Thoracic aorta (tissue), 2 donors: Measurements from ENCODE around the gene TTC7B. TPM values are rescaled to one million over a fixed set of nuclear protein-coding genes. Genes with fewer than 3 reads are reported as not detected.

Source experiments
- ATAC-seq: fragments of 150-250 bp; one replicate; pipeline ENCODE4 v1.8.0; 2017; ENCODE audit warnings: low read depth; ENCODE audit not compliant: insufficient number of reproducible peaks, low FRiP score
- DNase-seq: peaks from one replicate; pipeline ENCODE4 v3.0.0-alpha.2; 2020; ENCODE audit warnings: low spot score
- H3K27ac ChIP-seq, 2 donors: fragments of 200-600 bp; sonication (generic); 1 replicate in 1 of 2; 2 replicates in 1 of 2; pipeline ENCODE4 v1.5.1; 2016; ENCODE audit warnings: mild to moderate bottlenecking in 2 of 2, moderate library complexity in 2 of 2
- H3K27me3 ChIP-seq: fragments of 200-600 bp; sonication (generic); replicated peaks from 2 replicates; pipeline ENCODE4 v1.6.0; 2016; ENCODE audit warnings: mild to moderate bottlenecking; ENCODE audit not compliant: insufficient read depth
- H3K36me3 ChIP-seq: fragments of 200-600 bp; sonication (generic); one replicate; pipeline ENCODE4 v1.5.1; 2016
- H3K4me1 ChIP-seq, 2 donors: fragments of 200-600 bp; sonication (generic); 1 replicate in 1 of 2; 2 replicates in 1 of 2; pipeline versions ENCODE4 v1.5.1 to v1.6.0; 2016; ENCODE audit warnings: low read depth in 2 of 2, mild to moderate bottlenecking in 1 of 2; ENCODE audit not compliant: control insufficient read depth in 1 of 2
- H3K4me3 ChIP-seq: fragments of 200-600 bp; sonication (generic); 2 replicates; pipeline ENCODE4 v1.5.1; 2016; ENCODE audit warnings: mild to moderate bottlenecking
- H3K9me3 ChIP-seq: fragments of 200-600 bp; sonication (generic); 2 replicates; pipeline ENCODE4 v1.5.1; 2016
- total RNA-seq, 2 donors: library from RNA; depleted of rRNA; stranded (reverse); fragments of >200 nt; gene quantifications; one replicate each; pipeline versions ENCODE4 v1.1.0 to v1.2.3, GENCODE V29; 2016
- TF ChIP-seq, protein P1 (sequence below): fragments of 200-600 bp; sonication (generic); IDR thresholded peaks from one replicate; pipeline ENCODE4 v1.5.1; 2019; ENCODE audit warnings: antibody characterized with exemption

The TTC7B gene
- total RNA-seq, 2 donors from 2014 or later: 38.9 to 56.3 TPM

GRCh38 chr14:90499908-90500664 lies 316.1 kb downstream of the TTC7B start:
- TF ChIP-seq, protein P1, sequence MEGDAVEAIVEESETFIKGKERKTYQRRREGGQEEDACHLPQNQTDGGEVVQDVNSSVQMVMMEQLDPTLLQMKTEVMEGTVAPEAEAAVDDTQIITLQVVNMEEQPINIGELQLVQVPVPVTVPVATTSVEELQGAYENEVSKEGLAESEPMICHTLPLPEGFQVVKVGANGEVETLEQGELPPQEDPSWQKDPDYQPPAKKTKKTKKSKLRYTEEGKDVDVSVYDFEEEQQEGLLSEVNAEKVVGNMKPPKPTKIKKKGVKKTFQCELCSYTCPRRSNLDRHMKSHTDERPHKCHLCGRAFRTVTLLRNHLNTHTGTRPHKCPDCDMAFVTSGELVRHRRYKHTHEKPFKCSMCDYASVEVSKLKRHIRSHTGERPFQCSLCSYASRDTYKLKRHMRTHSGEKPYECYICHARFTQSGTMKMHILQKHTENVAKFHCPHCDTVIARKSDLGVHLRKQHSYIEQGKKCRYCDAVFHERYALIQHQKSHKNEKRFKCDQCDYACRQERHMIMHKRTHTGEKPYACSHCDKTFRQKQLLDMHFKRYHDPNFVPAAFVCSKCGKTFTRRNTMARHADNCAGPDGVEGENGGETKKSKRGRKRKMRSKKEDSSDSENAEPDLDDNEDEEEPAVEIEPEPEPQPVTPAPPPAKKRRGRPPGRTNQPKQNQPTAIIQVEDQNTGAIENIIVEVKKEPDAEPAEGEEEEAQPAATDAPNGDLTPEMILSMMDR: no peak
- no peaks in the 10 kb centered on the region for H3K27me3 ChIP-seq
- no peaks in the 10 kb centered on the region for H3K9me3 ChIP-seq
- no peak for ATAC-seq
- no peak for DNase-seq
- H3K4me3 ChIP-seq: no peak overlapping the region
- H3K27ac ChIP-seq: no peak overlapping the region
- H3K36me3 ChIP-seq: no peaks in the 10 kb centered on the region
- no peaks in the 10 kb centered on the region for H3K4me1 ChIP-seq

DNA sequence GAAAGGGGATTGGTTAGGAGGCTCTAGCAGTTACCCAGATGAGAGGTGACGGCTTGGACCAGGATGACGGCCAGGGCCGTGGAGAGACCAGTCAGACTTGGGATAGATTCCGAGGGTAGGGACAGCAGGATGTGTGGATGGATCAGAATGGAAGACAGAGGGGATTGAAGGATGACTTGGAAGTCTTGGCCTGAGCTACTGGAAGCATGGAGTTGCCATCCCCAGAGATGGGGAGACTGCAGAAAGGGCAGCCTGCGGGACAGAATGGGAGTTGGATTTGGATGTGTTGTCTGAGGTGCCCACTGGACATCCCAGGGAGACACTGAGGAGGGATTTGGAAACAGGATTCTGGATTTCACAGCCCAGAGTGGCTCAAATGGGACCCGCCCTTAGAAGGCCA lies 317.1 kb downstream of the TTC7B start:
- ATAC-seq (no peak), DNase-seq (no peak)
- Histone ChIP-seq H3K9me3 (no peaks in the 10 kb centered on the region), H3K27ac (no peak overlapping the region), H3K27me3 (no peaks in the 10 kb centered on the region), H3K4me1 (no peaks in the 10 kb centered on the region), H3K36me3 (no peaks in the 10 kb centered on the region), H3K4me3 (no peak overlapping the region)
- TF ChIP-seq, protein P1: no peak

- no peak for DNase-seq
- Histone ChIP-seq H3K27ac (no peak overlapping the region), H3K9me3 (no peaks in the 10 kb centered on the region), H3K36me3 (no peaks in the 10 kb centered on the region), H3K4me1 (no peaks in the 10 kb centered on the region), H3K4me3 (no peak overlapping the region), H3K27me3 (no peaks in the 10 kb centered on the region)
- no peak for ATAC-seq
- TF ChIP-seq, protein P1: no peak
Observed at GRCh38 chr14:90498198-90498597, 318.0 kb downstream of the TTC7B start.

- no peaks in the 10 kb centered on the region for H3K9me3 ChIP-seq
- no peak overlapping the region for H3K4me3 ChIP-seq
- H3K27me3 ChIP-seq: no peaks in the 10 kb centered on the region
- H3K27ac ChIP-seq: no peak overlapping the region
- H3K36me3 ChIP-seq: no peaks in the 10 kb centered on the region
- DNase-seq (no peak), ATAC-seq (no peak)
- H3K4me1 ChIP-seq: peaks cover 7 to 11% of the 10 kb centered on the region in 2 donors
- TF ChIP-seq, protein P1: no peak
Observed at GRCh38 chr14:90496379-90496778, 319.9 kb downstream of the TTC7B start.

- no peak for DNase-seq
- no peaks in the 10 kb centered on the region for H3K27me3 ChIP-seq
- H3K9me3 ChIP-seq: no peaks in the 10 kb centered on the region
- no peaks in the 10 kb centered on the region for H3K36me3 ChIP-seq
- H3K4me1 ChIP-seq: peaks cover 14 to 19% of the 10 kb centered on the region in 2 donors
- no peak overlapping the region for H3K27ac ChIP-seq
- TF ChIP-seq, protein P1: no peak
- H3K4me3 ChIP-seq: no peak overlapping the region
- ATAC-seq: no peak
Observed at GRCh38 chr14:90495357-90496276, 320.6 kb downstream of the TTC7B start.
